Thoracic aorta (tissue), 2 donors: ENCODE results near the gene SLCO2B1. TPM values are rescaled to one million over a fixed set of nuclear protein-coding genes. Genes with fewer than 3 reads are reported as not detected.

Experiments used
- ATAC-seq: fragments of 150-250 bp; one replicate; pipeline ENCODE4 v1.8.0; 2017; ENCODE audit warnings: low read depth; ENCODE audit not compliant: insufficient number of reproducible peaks, low FRiP score
- DNase-seq: peaks from one replicate; pipeline ENCODE4 v3.0.0-alpha.2; 2020; ENCODE audit warnings: low spot score
- H3K27ac ChIP-seq, 2 donors: fragments of 200-600 bp; sonication (generic); 1 replicate in 1 of 2; 2 replicates in 1 of 2; pipeline ENCODE4 v1.5.1; 2016; ENCODE audit warnings: mild to moderate bottlenecking in 2 of 2, moderate library complexity in 2 of 2
- H3K27me3 ChIP-seq: fragments of 200-600 bp; sonication (generic); replicated peaks from 2 replicates; pipeline ENCODE4 v1.6.0; 2016; ENCODE audit warnings: mild to moderate bottlenecking; ENCODE audit not compliant: insufficient read depth
- H3K36me3 ChIP-seq: fragments of 200-600 bp; sonication (generic); one replicate; pipeline ENCODE4 v1.5.1; 2016
- H3K4me1 ChIP-seq, 2 donors: fragments of 200-600 bp; sonication (generic); 1 replicate in 1 of 2; 2 replicates in 1 of 2; pipeline versions ENCODE4 v1.5.1 to v1.6.0; 2016; ENCODE audit warnings: low read depth in 2 of 2, mild to moderate bottlenecking in 1 of 2; ENCODE audit not compliant: control insufficient read depth in 1 of 2
- H3K4me3 ChIP-seq: fragments of 200-600 bp; sonication (generic); 2 replicates; pipeline ENCODE4 v1.5.1; 2016; ENCODE audit warnings: mild to moderate bottlenecking
- H3K9me3 ChIP-seq: fragments of 200-600 bp; sonication (generic); 2 replicates; pipeline ENCODE4 v1.5.1; 2016
- CTCF ChIP-seq: fragments of 200-600 bp; sonication (generic); IDR thresholded peaks from one replicate; pipeline ENCODE4 v1.5.1; 2019; ENCODE audit warnings: antibody characterized with exemption
- total RNA-seq, 2 donors: library from RNA; depleted of rRNA; stranded (reverse); fragments of >200 nt; gene quantifications; one replicate each; pipeline versions ENCODE4 v1.1.0 to v1.2.3, GENCODE V29; 2016

SLCO2B1 gene
- total RNA-seq, 2 donors from 2014 or later: 107 to 692 TPM

- peaks cover 0 to 4% of the 10 kb centered on the region in 2 donors for H3K4me1 ChIP-seq
- H3K9me3 ChIP-seq: peaks cover 6% of the 10 kb centered on the region
- H3K27me3 ChIP-seq: no peaks in the 10 kb centered on the region
- H3K27ac ChIP-seq: no peak overlapping the region
- no peak for TF ChIP-seq CTCF
- H3K36me3 ChIP-seq: no peaks in the 10 kb centered on the region
- no peak for ATAC-seq
- DNase-seq: no peak
- no peak overlapping the region for H3K4me3 ChIP-seq
Measured at GRCh38 chr11:75249704-75250103, 98.8 kb downstream of the SLCO2B1 start.

- H3K27me3 ChIP-seq: no peaks in the 10 kb centered on the region
- no peak for ATAC-seq
- TF ChIP-seq CTCF: no peak
- DNase-seq: no peak
- H3K4me1 ChIP-seq: no peaks in the 10 kb centered on the region
- peaks cover 6% of the 10 kb centered on the region for H3K9me3 ChIP-seq
- no peaks in the 10 kb centered on the region for H3K36me3 ChIP-seq
- no peak overlapping the region for H3K4me3 ChIP-seq
- H3K27ac ChIP-seq: no peak overlapping the region
Measured at GRCh38 chr11:75254326-75254725, 103.4 kb downstream of the SLCO2B1 start.

Other genes with a start within 250 kb of the SLCO2B1 start
- gene XRRA1, start 202.0 kb upstream of the SLCO2B1 start, total RNA-seq: 100 to 1,000 TPM in 1 of 2 donors, 10 to 100 TPM in 1; 13.1 to 106 TPM
- gene SPCS2, start 201.8 kb upstream of the SLCO2B1 start, total RNA-seq: 10 to 100 TPM; 26.7 to 62.3 TPM
- 10 to 100 TPM; 11.9 to 23.3 TPM for gene NEU3, start 162.2 kb upstream of the SLCO2B1 start, total RNA-seq
- not detected for gene OR2AT4, start 54.2 kb upstream of the SLCO2B1 start, total RNA-seq
- gene TPBGL, start 89.7 kb downstream of the SLCO2B1 start, total RNA-seq: under 1 TPM in 1 of 2 donors, not detected in 1; 0.21 TPM
- gene ARRB1, start 200.6 kb downstream of the SLCO2B1 start, total RNA-seq: 10 to 100 TPM; 27.1 to 30.6 TPM
- 100 to 1,000 TPM; 560 to 708 TPM for gene RPS3, start 248.4 kb downstream of the SLCO2B1 start, total RNA-seq